ENCODE results near the gene AP2A2.

GRCh38 chr11:942823-943222 is 17.2 kb downstream of the AP2A2 start:
- TF ChIP-seq POLR2AphosphoS5 (IDR thresholded peaks at IDR 0.05): no peak
- no peak for TF ChIP-seq CTCF (IDR thresholded peaks at IDR 0.05)

All from stomach (tissue), 4 donors.